Stimulated activated CD8-positive, alpha-beta memory T cell treated with anti-CD3 and anti-CD28 coated beads, Interleukin-2, amount 100 ng/mL, for 48 hours (primary cell): ENCODE measurements around the gene CRACDL.
"Not testable (repeated sequence)": the region's sequence is repeated elsewhere in the genome, so short reads cannot be mapped to it uniquely, and the experiment has no call there.

Source experiments
- DNase-seq, 2 donors: peaks; one replicate each; pipeline ENCODE4 v3.0.0-alpha.2; 2020; ENCODE audit warnings: low read depth in 2 of 2

Gene CRACDL

DNA sequence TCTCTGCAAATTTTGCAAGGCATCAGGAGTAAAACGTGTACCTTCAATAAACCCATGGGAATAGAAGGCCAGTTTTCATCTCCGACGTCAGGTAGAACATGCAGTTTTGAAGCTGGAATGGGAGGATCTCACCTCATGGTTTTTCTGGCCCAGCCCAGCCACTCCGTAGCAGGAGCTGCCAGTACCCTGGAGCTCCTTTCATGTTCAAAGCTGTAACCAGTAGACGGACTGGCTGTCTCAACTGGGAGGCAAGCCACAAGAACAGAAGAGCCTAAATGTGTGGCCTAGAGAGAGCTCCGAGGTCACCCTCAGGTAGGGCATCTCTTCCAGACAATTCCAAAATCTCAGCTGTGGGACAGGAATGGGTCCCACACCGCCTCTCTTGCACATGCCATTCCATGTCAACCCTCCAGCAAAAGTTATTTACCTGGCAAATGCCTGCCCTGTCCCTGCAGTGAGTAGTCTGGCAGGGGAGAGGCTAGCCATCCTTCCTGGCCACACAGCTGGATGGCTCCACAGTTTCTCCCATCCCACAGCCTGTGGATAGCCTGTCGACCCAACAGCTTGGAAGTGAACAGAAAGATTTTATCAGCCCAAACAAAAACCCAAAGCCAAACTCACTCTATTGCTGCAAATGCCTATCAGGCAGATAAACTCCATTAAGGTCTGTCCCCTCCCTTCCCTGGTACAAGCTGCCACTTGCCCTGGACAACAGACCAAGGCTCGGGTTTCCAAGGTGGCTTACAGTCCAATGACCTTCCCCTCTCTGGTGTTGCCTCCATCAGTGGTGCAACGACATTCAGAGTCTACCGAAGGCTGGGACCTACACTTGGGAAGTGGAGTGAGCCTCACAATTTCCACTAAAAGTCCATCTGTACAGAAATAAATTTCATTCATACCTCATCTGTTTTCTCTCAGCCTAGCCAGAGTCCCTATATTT, 27.8 kb downstream of the CRACDL start:
- DNase-seq, result no peak

GRCh38 chr2:98907385-98907784, 28.6 kb downstream of the CRACDL start:
- no peak for DNase-seq

GRCh38 chr2:98903767-98904485, 32.1 kb downstream of the CRACDL start:
- no peak for DNase-seq

DNA sequence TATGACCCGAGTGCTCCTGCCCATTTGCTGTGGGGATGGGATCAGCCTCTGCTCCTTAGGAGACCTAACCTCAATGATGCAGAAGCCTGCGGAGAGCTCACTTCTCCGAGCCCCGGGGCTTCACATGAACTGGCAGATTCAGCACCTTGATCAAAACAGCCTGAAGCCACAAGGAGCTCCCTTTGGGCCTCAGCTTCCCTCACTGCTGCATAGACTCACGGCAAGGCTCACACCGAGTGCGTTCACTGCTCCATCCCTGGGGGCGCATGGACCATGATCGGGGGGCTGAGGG, 33.0 kb downstream of the CRACDL start:
- no peak for DNase-seq

GRCh38 chr2:98902209-98903063, 33.6 kb downstream of the CRACDL start:
- DNase-seq, result no peak

DNA sequence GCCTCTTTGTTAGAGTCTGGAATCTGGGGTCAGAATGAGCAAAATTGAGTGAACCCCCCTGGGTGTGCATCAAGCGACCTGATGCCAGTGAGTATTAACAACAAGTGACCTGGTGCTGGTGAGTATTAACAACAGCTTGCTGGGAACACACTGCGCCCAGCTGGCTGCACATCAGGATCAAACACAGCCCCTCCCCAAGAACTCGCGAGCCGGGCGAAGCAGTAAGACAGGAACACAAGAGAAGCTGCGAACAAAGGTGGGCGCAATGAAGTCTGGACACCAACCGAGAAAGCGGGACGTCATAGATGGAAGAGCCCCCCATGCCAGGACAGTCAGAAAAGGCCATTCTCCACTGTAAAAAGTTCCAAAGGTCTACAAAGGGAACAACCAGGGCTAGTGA, 34.3 kb downstream of the CRACDL start:
- DNase-seq, result no peak

DNA sequence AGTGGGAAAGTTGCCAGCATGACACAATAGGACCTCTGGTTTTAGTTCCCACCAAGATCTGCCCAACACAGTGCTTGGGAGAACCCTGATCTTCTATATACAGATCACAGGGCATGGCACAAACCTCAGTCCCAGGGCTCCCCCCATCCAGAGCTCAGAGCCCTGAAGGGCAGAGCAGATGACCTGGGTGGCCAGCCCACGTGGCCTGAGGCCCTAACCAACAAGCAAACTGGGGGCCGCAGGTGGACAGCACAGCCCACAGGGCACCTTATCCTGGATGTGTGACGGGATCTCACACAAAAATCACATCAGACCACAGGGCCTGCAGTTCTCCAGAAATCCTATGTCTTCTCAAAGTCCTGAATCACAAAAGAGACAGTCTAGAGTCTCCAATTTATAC, 34.7 kb downstream of the CRACDL start:
- DNase-seq, result no peak

DNA sequence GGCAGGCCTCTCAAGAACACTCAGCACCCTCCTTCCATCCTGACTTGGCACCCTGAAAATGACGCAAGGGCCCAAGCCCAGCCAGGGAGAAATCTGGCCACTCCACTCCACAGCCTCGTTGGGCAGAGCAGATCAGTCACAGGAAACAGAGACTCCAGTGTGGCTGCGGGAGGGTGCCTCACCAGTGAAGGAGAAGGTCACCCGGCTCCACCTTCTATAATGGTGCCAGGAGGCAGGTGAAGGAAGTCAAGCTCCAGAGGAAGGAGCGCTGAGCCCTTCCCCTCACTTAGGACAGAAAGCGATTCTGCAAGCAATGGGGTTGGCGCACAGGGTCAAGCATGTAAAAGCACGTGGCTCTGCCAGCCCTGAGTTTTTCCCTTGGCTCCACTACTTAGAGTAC, 35.3 kb downstream of the CRACDL start:
- DNase-seq, result no peak

GRCh38 chr2:98899703-98900078, 36.3 kb downstream of the CRACDL start:
- not testable (repeated sequence) for DNase-seq

GRCh38 chr2:98899041-98899702, 36.9 kb downstream of the CRACDL start:
- DNase-seq, result no peak

DNA sequence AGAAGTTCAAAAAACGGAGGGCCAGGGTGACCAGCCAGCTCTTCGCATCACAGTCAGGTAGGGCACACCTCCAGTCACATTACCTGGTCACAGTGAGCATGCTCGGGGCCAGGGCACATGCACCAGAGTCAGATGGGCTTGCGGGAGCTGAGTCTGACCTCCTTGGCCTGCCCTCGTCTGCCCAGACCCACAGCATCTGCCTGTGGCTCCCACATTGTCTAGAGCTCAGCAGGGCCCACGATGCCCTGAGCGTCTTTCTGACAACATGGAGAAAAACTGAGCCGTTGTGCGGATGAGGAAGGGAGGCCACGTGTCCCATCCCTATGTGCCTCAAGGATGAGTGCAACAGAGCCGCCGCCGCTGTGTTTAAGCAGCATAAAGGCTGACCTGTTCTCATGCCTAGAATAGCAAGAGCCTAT, 37.6 kb downstream of the CRACDL start:
- DNase-seq, result no peak

DNA sequence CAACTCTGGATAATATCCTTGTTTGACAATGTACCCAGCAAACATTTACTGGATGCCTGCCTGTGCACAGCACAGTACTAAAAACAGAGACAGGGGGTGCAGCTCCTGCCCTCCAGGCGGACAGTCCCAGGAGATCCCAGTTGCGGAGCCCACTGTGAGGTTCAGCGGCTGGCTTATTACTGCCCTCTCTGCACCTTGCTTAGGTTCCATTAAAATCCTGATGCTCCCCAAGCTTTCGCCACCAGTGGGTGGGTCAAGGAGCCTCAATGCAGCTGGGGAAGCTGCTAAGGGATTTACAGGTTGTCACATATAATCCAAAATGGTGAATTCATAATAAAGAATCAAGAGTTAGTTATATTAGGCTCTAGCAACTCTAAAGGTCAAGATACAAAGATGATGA, 38.3 kb downstream of the CRACDL start:
- no peak for DNase-seq

- DNase-seq, result no peak
Observed at GRCh38 chr2:98896944-98897343, 39.1 kb downstream of the CRACDL start.

DNA sequence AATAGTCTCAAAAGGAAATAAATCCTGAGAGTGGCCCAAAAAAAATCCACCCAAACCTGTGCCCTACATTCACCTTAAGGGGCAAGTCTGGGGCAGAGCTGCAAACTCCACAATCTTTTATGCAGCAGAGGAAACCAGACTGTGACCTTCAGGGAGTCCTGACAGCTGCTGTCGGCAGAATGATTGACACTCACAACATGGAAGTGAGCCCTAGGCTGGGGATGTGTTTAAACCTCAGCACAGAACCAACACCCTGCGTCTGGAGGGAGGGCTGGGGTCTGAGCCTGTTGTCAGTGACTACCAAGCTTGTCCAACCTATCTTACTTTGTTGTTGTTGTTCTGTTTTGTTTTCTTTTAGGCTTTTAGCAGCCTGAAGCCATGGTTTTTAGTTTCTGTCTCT, 39.6 kb downstream of the CRACDL start:
- no peak for DNase-seq

GRCh38 chr2:98895901-98896300, 40.1 kb downstream of the CRACDL start:
- no peak for DNase-seq

- DNase-seq, result no peak
Observed at GRCh38 chr2:98895221-98895620, 40.8 kb downstream of the CRACDL start.

DNA sequence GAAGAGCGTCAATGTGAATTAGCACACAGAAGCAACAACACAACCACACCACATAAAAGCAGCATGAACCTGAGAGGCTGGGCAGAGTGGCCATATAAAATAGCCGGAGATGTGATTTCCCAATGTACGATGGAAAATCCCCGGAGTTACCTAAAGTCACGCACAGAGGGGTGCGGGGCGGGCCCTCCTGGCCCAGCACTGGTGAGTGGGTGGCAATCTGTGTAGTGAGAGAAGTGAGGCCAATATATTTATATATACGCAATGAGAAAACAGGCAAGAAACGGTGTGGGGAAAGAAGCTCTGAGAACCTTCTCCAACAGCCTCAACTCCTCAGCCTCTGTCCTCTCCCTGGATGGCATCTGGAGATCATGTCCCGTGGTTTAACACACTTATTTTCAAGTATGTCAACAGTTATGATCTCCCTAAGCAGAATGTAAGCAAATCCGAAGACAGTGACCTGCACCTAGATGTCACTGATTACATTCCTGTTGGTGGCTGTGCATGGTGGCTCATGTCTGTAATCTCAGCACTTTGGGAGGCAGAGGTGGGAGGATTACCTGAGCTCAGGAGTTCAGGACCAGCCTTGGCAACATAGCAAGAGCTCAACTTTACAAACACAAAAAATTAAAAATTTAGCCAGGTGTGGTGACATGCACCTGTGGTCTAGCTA, 41.6 kb downstream of the CRACDL start:
- no peak for DNase-seq

- no peak for DNase-seq
Observed at GRCh38 chr2:98893911-98894321, 42.1 kb downstream of the CRACDL start.

DNA sequence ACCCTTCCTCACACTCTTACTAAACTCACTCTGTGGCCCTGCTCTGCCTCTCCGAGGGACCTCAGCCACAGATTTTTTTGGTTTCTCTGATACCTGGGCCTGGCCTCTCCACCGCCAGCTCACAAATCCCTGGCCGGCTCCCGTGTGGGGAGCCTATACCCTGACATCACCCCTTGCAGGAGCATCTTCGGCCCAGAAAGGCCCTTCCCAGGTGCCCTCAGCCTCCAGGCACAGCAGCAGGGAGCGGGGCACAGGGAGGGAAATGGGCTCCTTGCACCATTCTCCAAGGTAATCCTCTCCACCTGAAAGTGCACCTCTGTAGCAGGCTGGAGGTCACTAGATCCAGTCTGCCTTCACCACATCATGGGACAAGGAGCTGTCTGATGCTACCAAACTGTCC, 43.2 kb downstream of the CRACDL start:
- no peak for DNase-seq

- DNase-seq, result no peak
Observed at GRCh38 chr2:98891591-98891990, 44.4 kb downstream of the CRACDL start.

DNA sequence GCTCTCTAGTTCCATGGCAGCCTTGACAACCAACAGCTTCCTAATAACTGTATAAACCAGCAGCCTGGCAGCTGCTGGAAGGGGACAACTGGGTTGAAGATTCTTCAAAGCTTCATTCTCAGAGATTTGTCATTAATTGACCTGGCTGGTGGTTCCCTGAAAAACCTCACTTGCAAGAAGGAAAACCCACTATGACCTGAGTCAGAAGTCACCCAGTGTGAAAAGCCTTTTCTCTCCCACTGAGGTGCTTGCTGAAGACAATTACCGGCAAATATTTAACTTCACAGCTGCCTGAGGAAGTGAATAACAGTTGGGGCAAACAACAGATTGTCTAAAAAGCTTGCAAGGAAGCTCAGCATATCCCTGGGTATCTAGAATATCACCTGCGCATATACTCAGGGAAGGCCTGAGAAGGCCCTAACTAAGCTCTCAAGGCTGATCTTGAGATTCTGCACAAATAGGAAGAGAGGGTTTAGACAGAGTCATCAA, 49.9 kb downstream of the CRACDL start:
- no peak for DNase-seq
